Measurements from ENCODE around the gene PCMT1. TPM values are rescaled to one million over a fixed set of nuclear protein-coding genes. Genes with fewer than 3 reads are reported as not detected.

The PCMT1 gene
- total and polyA plus RNA-seq, 10 of the 15 experiments (the other 5 are each of a cell fraction or from before 2014, with no cell fraction given), result 48.5 to 126 (median 81.2) TPM

GRCh38 chr6:149821492-149821891 lies 72.0 kb downstream of the PCMT1 start:
- Histone ChIP-seq H2AFZ (ENCODE audit: control insufficient read depth, low read depth, low read length) (no peak overlapping the region), H3K36me3 (ENCODE audit: control insufficient read depth in 2 of 2, insufficient read depth in 2 of 2, low read length in 1 of 2) (no peaks in the 10 kb centered on the region), H3K27me3 (replicated peaks in 1 of 2; ENCODE audit: control insufficient read depth in 2 of 2, insufficient read depth in 2 of 2, low read length in 1 of 2) (peaks cover 0 to 7% of the 10 kb centered on the region in 2 experiments; a peak in 1 of 4 replicates), H4K20me1 (ENCODE audit: control insufficient read depth, insufficient read depth) (no peaks in the 10 kb centered on the region), H3K4me1 (ENCODE audit: control insufficient read depth, insufficient read depth, low read length) (no peaks in the 10 kb centered on the region), H3K27ac (ENCODE audit: control insufficient read depth, insufficient read depth) (no peak overlapping the region), H3K9ac (ENCODE audit: control insufficient read depth, insufficient read depth, low read length) (no peak overlapping the region), H3K9me3 (replicated peaks; ENCODE audit: control insufficient read depth, insufficient read depth, low read length) (no peaks in the 10 kb centered on the region), H3K79me2 (ENCODE audit: control insufficient read depth, insufficient read depth, low read length) (no peaks in the 10 kb centered on the region), H3K4me2 (ENCODE audit: control insufficient read depth, insufficient read depth) (no peak overlapping the region), H3K4me3 (no peak overlapping the region)
- FAIRE-seq (no peak), ATAC-seq (no peak), DNase-seq (ENCODE audit: low read depth, low spot score) (no peak)
- intact Hi-C loops (cut with micrococcal nuclease; ENCODE audit: unreplicated experiment) (no loop called here), in situ Hi-C loops (cut with MboI) (no loop called here)
- ChIA-PET POLR2A (no interaction called here), SMC1A (ENCODE audit: uncharacterized antibody, unreplicated experiment) (interaction anchor here (0.7 to 2.0 kb wide), 5 partner anchors 8 to 96 kb away, joined by 3 to 5 read pairs (median 3); no protein-coding TSS in a partner anchor), RAD21 (ENCODE audit: unreplicated experiment) (interaction anchor here (1.4 kb wide), 1 partner anchor 15 kb away, joined by 4 read pairs; no protein-coding TSS in a partner anchor), CTCF (interaction anchor here (1.3 to 2.9 kb wide), 7 partner anchors 10 to 62 kb away, joined by 3 to 17 read pairs (median 4); no protein-coding TSS in a partner anchor)
- WGBS (ENCODE audit: insufficient coverage, insufficient replicate concordance, low lambda C conversion rate, missing lambda C conversion rate), result 0% methylated on average over 1 of the region's 1 CpG
- no TSS peak for BruUV-seq (replicated peaks)
- TF ChIP-seq CUX1 (IDR thresholded peaks at IDR 0.05; ENCODE audit: insufficient replicate concordance, low read depth, low read length) (no peak), USF2 (IDR thresholded peaks at IDR 0.05; ENCODE audit: borderline replicate concordance, low read depth, low read length) (no peak), ZNF384 (IDR thresholded peaks at IDR 0.05; ENCODE audit: borderline replicate concordance, low read depth, low read length) (no peak), ZNF24 (IDR thresholded peaks at IDR 0.05) (no peak), HCFC1 (IDR thresholded peaks at IDR 0.05; ENCODE audit: low read length) (no peak), ELK1 (IDR thresholded peaks at IDR 0.05; ENCODE audit: low read depth, low read length) (no peak), TCF3 (IDR thresholded peaks at IDR 0.05; ENCODE audit: borderline replicate concordance, insufficient read depth, low read depth, low read length) (no peak), GATAD2B (conservative IDR thresholded peaks at IDR 0.05; ENCODE audit: low read depth) (no peak), IKZF2 (IDR thresholded peaks at IDR 0.05) (no peak), SIN3A (IDR thresholded peaks at IDR 0.05; ENCODE audit: low read depth, low read length) (no peak), KAT2A (conservative IDR thresholded peaks at IDR 0.05; ENCODE audit: control insufficient read depth, low read depth, low read length) (no peak), IKZF1 (conservative IDR thresholded peaks at IDR 0.05) (no peak), MEF2A (IDR thresholded peaks at IDR 0.05; ENCODE audit: insufficient read depth, low read depth, low read length) (no peak), WRNIP1 (IDR thresholded peaks at IDR 0.05; ENCODE audit: borderline replicate concordance, low read depth, low read length) (no peak)
